Measurements from ENCODE around the gene NOVA1.

NOVA1 gene

DNA sequence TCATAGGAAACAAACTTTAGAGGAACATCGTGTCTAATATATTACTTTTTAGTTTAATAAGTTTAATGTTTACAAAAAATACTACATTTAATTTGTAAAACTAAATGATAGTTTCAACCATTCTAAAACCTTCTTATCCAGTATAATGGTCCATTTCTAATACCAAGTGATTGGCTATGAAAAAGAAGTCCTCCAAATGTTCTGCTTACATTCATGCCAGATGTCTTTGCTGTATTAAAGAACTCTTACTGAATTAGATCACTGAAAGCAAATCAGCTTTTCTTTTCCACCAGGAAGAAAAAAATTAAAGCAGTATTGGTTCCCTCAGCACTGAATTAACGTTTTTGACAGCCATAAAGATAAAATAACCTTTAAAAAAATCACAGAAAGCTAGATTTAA is 3.7 kb downstream of the NOVA1 start:
- no peak for DNase-seq (ENCODE audit: low spot score)

DNA sequence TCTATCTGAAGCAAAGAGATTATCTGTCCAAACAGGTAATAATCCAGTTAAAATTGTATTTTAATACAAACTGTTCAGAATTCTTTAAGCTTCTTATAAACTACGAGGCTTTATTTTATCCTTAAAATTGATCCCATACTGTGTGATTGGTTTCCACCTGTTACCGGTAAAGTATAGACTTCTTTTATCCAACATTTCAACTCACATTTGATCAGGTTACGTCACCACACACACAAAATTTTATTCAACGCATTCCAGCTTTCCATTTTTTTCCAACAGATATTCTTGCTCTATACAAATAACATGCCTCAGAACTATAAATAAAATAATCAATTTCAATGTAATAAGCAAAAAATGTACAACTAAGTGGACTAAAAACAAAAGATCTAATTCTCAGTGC is 4.5 kb downstream of the NOVA1 start:
- DNase-seq (ENCODE audit: low spot score), result no peak

DNA sequence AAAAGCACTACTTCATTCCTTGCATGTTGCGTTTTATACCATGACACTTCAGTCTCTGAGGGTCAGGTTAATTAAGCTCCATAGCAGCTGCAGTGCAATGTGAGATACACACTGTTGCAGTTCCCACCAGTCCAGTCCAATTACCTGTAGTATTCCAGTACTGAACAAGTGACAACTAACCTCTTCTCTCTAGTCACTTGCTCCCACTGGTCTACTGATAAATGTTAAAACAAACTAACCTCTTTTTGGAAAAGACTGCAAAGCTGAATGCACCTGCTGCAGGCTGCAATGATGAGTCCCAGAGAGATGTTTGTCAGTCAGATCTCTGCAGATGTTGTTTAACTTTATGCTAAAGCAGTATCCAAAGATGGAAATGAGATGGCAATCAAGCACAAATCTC is 7.9 kb downstream of the NOVA1 start:
- no peak for DNase-seq (ENCODE audit: low spot score)

DNA sequence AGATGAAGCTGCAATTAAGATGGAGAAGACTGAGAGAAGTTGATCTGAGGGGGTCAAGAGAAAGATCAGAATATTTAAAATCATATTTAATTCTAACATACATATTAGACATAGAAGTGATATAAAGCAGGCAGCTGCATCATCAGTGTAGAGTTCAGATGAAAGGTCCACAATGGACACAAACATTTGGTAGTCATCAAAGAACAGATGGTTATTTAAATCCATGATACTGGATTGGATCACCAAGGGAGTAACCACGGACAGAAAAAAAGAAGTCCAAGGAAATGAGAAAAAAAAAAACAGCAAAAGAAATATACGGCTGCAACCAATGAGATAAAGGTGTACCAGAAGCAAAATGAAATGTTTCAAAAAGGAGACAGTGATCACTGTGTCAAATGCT is 20.1 kb downstream of the NOVA1 start:
- DNase-seq (ENCODE audit: low spot score), result no peak

DNA sequence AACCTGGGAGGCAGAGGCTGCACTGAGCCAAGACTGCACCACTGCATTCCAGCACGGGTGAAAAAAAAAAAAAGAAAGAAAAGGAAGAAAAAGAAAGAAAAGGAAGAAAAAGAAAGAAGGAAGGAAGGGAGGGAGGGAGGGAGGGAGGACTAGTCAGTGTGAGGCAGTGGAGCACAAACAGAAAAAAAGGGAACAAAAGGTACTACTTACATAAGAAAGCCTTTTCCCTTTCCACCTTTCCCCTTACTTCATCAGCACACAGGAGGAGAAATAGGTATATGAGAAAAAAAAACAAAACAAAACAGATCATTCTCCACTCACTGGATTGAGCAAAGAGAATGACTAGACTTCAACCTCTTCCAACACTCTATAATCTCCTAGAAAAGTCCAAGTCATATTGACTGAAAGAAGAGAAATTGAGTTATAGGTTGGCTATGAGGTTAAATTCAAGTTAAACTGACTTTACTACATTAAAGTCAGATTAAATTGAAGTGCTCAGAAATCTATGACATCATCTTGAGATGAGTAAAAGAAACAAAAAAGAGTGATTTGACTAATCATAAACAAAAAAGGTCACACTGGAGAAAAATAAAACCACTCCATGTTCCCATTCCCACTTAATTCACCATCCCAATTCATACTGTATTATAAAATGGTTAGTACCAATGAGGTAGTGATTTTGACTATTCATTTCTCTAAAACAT is 43.6 kb downstream of the NOVA1 start:
- no peak for DNase-seq (ENCODE audit: low spot score)

DNA sequence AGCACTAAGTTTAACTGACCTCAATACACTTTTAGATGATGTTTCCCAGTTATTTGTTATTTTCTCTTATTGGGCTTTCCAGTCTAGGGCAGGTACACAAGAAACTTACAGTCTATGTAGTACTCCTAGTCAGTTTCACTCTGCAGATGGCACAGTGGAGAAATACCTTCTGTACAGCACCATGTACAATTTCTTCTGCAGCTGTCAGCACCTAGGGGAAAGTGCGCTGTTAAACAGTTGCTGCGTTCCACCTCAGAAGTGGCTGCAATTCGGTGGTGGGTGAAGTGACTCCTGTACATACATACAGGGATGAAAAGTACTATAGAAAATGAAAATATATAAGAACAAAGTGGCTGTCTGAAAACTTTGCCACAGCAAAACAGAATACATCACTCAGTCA is 48.3 kb downstream of the NOVA1 start:
- DNase-seq (ENCODE audit: low spot score), result no peak

DNA sequence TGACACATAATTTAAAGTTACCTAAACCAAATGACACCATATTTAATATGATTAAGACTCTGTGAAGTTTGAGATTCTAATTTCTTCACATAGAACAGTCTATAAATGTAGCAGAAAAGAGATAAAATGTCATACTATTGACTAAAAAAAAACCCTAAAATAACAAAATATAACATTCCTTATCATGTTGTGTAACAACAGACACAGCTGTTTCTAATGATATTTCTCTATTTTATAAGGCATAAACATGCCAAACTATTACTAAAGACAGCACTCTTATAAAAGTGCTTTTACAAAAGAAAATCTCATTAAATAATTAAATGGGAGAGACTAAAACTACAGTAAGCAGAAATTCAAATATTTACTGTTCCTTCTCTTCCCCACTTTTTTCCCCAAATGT is 49.4 kb downstream of the NOVA1 start:
- DNase-seq (ENCODE audit: low spot score), result no peak

DNA sequence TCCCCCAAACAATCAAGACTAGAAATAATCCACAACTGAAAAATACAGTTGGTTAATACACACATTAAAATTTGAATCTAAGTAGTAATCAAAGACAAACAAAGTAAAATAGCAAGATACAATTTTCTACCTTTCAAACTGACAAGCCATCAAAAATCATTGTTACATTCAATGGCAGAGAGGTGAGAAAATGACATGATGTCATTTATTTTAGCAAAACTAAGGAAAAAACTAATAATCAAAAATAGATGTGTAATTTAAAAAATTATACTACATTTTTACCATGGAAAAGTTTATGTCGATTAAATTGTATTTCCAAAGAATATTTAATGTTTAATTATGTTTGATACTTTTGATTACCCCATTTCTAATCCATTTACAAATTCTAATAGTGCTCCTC is 59.7 kb downstream of the NOVA1 start:
- no peak for DNase-seq (ENCODE audit: low spot score)

DNA sequence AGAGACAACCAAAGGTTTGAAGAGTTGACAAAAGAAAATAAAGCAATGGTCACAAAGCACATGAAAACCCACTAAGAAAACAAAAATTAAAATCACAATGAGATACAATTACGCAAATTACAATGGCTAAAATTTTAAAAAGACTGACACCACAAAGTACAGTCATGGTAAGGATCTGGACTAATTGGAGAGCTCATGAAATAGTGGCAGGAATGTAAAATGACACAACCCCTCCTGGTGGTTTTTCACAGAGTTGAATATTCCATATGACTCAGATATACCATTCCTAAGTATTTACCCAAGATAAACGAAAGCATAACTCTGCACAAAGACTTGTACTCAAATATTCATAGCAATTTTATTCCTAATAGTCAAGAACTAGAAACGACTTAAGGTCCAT is 65.9 kb downstream of the NOVA1 start:
- peak; percentile 53 for DNase-seq (ENCODE audit: low spot score)

DNA sequence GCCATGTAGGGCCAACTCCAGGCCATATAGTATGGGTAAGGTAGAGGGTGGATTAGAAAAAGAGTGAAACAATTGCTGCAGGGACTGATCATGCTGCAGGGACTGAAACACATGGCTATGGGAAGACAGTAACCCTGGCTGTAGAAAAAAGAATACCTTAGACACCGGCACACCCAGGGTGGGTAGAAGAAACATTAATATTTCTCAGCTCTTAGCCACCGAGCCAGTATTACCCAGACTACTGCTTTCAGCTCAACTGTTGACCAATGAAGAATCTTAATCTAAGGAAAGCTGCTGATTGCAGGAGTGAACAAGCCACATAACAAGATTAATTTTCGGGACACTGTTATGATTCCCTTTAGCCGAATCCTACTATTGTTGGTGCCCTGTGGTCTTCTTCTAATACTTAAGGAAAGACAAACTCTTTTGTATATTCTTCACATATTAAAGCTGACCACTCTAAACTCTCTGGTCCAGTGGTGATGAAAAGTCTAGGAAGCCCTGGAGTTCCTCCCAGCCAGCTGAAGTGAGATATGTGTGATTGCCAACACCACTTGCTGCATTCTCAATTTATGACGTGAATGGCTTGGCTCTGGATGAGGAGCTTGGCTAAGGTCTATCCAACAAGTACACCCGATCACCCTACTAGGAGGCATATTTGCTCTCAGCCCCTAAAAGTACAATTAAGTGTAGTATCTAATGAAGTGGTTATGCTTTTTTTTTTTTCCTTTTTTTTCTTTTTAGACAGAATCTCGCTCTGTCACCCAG is 69.2 kb downstream of the NOVA1 start:
- DNase-seq (ENCODE audit: low spot score), result peak; percentile 6

DNA sequence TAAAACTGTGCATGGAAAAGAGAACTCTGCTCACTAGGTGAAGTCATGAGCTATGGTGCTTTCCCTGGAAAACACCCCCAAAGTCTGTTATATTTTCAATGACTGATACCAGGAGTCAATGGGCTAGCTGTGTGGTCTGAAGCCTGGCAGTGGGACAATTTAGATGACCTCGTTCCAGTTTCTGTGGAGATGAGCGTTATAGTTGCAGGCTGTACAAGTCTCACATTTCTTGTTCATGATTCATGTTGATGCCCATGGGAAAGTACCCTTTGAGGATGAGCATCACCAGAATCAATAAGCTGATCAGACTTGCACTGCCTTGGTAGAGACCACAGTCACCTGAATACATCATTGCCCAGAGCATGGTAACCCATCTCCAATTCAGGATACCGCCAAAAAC is 70.7 kb downstream of the NOVA1 start:
- DNase-seq (ENCODE audit: low spot score), result peak; percentile 4

DNA sequence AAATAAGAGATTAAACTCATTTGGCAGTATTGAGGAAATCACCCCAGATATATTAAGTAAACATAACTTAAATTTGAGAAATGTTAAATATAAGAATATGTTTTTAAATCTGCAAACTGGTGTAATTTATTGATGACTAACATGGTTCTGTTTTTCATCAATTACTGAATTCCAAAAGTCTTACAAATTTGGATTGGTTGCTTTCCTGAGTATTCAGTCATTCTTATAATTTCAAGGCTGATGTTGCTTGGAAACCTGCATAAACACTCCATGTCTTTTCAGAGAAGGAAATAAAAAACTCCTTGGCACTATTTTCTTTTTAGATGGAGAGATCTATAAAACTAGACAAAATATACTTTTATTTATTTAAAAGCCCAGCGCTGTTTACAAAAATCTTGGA is 71.7 kb downstream of the NOVA1 start:
- peak; percentile 26 for DNase-seq (ENCODE audit: low spot score)

DNA sequence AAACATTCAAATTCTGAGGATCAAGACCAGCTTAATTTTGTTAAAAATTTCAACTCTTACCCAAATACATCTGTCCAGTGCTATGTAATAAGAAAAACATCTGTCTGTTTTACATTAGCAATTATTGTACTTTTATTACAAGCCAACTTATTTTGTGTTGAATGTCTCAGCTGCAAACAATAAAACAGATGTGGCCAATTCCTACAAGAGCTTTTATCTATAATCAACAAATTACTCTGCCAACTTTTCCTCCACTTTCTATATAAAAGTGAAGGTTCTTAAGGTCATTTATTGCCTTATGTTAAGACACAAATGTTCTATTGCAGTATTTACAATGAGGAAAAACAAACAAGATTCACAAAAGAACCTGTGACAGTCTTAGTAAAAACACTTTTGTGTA is 72.7 kb downstream of the NOVA1 start:
- DNase-seq (ENCODE audit: low spot score), result no peak

DNA sequence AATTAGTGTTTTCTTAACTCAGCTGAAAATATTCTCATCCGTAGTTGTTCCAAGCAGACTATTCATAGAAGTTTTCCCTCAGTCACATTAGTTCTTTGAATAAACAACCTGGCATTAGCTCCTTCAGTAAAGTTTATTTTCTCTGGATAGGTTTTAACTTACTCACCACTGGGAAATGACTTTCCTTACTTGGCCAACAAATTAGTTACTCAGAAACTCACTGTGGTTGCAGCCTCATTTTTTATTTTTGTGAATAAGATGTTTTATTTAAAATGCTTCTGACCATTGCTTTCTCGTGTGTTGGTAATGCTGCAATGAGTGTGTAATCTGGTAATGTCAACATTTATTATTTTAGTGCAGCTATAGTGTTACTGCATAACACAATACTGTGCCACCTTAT is 74.9 kb downstream of the NOVA1 start:
- DNase-seq (ENCODE audit: low spot score), result peak; percentile 31

DNA sequence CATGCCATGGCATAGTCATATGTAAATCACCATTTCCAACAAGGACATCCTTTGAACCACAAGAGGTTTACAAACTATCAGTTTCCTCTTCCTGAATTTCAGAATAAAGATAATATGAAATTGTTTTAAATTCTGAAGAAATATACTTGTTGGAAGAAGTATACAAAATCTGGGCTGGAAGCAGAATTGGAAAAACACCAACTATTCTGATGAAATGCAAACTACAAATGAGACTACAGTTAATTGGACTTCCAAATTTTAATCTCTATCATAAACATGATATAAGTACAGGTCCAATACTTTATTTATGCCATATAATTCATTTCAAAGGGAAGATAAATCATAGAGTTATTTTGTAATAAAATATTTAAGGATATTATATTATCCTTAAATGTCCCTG is 80.1 kb downstream of the NOVA1 start:
- no peak for DNase-seq (ENCODE audit: low spot score)

DNA sequence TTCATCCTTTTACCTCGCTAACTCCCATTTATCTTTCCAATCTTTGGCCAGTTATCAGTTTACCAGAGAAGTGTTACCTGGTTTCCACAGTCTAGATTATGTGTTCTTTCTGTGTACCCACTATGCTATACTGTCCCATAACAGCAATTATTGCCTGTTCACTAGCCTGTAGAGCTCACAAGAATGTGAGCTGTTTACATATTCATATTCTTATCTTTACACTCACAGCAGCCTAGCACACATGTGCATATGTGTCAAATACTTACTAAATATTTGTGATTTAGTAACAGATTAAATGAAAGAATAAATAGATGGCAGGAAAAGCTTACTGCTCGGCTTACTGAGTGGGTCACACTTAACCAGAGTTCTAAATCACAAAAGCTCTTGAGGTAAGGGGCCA is 97.8 kb downstream of the NOVA1 start:
- DNase-seq (ENCODE audit: low spot score), result no peak

DNA sequence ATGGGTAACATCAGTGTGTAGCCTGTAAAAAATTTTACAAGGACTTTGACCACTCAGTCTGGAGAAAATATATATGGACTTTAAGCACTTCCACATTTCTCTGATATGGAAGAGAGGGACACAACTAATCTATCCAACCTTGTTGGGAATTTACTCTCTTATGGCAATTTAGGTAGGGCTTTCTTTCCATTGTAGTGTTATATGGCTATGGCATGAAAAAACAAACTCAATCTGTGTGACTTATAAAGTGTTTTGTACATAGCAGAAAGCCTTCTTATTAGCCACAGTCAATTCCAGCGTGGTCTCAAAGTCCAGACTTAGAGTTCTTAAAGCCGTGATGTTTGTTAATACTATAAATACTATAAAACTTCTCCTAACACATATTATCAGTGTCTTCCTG is 98.3 kb downstream of the NOVA1 start:
- no peak for DNase-seq (ENCODE audit: low spot score)

DNA sequence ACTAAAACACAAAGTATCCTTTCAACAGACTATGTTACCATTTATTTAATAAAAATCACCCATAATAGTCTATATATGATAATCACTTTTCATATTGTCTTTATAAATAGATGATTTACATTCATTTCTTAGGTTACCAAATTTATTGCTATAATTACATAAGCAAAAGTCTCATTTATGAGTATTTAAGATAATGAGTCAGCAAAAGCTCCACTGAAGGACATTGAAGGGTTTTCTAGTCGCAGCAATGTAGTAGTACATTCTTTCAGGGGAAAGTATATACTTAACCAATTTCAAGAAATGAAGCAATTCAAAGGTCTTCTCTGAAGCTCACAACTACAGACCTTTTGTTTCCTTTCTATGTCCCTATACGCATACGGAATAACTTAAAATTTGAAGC is 110.9 kb downstream of the NOVA1 start:
- no peak for DNase-seq (ENCODE audit: low spot score)

DNA sequence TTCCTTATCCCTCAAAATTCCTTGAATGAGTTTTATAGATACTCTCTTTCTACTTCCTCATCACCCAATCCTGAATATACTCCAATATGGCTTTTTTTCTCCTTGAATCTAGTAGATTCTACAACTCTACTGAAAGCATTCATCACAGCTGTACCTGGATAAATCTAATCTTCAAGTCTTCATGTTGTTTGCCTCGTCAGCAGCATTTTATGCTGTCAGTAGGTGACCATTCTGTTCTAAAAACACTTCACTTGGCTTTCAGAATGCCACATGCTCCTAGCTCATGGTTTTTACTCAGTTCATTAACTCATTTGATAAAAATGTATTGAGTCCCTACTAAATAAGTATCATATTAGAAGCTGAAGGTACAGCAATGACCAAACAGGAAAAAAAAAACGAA is 113.3 kb downstream of the NOVA1 start:
- DNase-seq (ENCODE audit: low spot score), result no peak

DNA sequence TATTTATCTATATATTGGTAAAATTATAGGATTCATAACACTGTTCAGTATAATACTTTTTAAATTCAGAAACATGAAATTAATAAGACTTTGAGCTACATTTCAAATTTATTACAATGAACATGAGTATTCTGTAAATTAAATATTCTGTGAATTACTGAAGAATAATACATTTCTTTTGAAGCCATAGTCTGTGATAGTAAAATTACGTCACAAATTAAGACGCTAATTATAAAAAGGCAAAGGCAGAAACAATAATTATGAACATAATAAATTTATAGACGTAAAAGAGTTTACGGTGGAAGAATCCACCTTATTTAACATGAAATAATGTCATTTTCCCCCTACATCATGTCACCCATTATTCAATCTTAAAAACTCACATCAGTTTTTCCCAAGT is 118.9 kb downstream of the NOVA1 start:
- DNase-seq (ENCODE audit: low spot score), result no peak

DNA sequence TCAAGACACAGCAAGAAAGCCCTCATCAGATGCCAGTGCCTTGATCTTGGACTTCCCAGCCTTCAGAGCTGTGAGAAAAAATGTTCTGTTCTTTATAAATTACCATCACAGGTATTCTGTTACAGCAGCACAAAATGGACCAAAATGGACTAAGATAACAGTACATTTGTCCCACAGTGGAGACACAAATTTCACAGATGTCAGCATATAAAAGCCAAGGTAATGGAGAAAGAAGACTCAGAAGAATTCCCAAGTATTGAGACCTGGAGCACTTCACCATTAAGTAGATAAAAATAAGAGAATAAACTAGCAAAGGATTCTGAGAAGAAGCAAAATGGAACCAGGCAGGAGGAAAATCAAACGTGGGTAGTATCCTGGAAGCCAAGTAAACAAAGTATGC is 131.0 kb downstream of the NOVA1 start:
- DNase-seq (ENCODE audit: low spot score), result no peak

DNA sequence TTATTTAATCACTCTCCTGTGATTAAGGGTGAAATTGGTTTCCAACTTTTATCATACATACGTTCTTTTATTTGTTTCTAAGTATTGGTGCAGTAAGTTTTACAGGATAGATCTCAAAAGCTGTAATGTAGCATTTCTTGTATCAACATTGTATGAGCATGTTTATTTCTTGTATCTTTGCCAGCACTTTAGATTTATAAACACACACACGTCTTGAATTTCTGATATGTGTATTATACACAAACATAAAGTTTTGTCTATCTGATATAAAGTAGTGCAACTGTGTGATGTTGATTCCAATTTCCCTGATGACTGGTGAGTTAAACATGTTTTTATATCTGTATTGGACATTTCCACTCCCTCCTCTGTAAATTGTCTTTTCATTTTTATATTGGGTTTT is 134.7 kb downstream of the NOVA1 start:
- DNase-seq (ENCODE audit: low spot score), result no peak

DNA sequence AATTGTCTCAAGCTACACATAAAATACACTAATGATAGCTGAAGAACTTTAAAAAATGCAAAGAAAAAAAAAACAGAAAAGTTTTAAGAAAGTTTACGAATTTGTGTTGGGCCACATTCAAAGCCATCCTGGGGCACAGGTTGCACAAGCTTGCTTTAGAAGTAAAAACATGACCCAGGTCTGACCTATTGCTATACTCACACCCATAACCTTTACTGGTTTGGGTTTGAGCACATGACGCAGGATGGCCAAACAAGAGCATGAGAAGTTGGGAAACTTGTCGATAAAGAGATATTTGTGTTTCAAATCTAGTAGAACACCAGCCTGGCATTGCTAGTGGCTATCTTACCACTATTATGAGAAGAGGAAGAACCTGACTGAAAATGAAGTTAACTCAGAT is 143.7 kb downstream of the NOVA1 start:
- DNase-seq (ENCODE audit: low spot score), result no peak

Data from AG08395 (cell line).